GM19025 (cell line): ENCODE measurements around the gene DCLRE1B.
"Not testable (repeated sequence)": the region's sequence is repeated elsewhere in the genome, so short reads cannot be mapped to it uniquely, and the experiment has no call there.

Source experiments
- ATAC-seq: cut with Tn5 transposase; IDR thresholded peaks from one replicate; pipeline ENCODE4 v1.9.1; 2021; ENCODE audit warnings: mild to moderate bottlenecking, low read depth, moderate library complexity; ENCODE audit not compliant: unreplicated experiment

Gene DCLRE1B

DNA sequence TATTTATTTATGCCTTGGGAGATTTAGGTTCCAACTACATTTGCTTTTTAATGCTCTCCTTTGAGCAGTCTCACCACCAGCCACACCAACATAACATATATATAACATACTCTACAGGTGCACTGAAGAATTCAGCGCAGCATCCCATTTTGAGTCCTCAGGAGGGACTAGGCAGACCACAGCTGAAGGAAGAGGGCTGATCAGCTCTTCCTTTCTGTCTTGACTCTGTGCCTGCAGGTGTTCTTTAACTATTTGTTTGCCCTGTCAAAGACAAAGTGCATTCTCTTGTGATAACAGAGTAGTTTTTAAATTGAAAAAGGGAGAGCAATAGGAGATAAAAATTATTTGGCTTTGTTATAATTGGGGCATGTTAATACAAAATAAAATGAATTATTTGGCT is 41.0 kb downstream of the DCLRE1B start:
- ATAC-seq: no peak

DNA sequence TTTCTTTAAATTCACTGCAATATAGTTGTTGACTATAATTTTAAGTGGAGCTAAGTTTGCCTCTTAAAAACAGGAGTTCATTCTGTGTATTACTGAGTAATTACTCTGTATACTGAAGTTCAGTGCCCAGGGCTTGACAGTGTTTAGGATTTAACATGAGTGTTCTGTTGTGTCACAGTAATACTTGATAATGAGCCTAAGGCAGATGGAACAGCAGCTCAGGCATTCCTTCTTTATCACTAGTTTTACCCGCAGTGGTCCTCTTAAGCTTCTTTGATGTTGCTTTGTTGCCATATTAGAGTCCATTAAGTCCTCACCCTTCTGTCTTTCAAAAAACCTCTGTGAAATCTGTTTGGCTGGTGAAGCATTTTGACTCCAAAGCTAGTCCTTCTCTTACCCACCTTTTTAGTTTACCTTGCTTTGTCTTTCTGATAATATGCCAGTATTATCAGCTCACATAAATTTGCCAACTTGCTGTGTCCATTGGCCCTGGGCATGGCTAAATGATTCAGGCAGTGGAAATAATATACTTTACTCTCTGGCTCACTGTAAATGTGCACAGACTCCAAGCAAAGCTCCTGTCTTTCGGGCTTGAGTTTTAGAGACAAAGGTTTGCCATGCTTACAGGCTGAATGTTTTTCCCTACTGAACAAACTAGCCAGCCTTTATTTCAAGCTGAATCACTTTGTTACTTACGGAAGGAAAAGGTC is 41.7 kb downstream of the DCLRE1B start:
- no peak for ATAC-seq

GRCh38 chr1:113947388-113948107 is 42.4 kb downstream of the DCLRE1B start:
- no peak for ATAC-seq

DNA sequence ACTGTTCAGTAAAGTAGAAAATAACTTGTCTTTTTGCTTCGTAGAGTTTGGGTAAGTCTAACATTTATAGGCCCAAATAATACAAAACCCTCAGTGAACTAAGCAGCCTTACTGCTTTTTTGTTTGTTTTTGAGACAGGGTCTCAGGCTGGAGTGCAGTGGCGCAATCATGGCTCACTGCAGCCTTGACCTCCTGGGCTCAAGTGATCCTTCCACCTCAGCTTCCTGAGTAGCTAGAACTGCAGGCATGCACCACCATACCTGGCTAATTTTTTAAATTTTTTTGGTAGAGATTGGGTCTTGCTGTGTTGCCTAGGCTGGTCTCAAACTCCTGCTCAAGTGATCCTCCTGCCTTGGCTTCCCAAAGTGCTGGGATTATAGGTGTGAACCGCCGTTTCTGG is 43.0 kb downstream of the DCLRE1B start:
- ATAC-seq: not testable (repeated sequence)

DNA sequence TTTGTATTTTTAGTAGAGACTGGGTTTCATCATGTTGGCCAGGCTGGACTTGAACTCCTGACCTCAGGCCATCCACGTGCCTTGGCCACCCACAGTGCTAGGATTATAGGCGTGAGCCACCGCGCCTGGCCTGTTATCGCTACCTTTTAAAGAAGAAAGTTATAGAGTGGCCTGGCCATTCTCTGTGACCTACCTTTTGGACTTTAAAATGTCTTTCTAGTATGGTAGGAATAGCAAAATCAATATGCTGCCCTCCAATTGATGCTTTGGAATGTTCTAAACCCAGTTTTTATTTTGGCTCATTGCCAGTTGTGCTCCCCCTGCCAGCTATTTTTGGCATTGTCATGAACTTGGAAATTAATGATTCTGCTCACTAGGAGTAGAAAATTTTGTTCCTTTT is 43.9 kb downstream of the DCLRE1B start:
- ATAC-seq: no peak

DNA sequence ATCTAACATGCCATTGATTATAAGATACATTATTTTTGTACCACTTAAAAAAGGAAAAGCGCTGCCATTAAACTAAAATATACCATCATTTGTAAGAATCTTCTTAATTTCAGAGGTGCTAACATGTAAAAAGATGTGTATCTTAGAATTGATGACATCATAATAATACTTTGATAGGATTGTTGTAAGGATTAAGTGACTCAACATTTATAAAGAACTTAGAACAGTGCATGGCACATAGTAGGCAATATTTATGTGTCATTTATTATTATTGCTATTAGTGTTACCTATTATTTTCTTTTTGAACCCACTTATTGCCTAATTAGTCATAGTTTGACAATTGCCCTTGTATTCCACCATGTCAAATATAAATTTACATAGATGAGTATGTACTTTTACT is 45.8 kb downstream of the DCLRE1B start:
- no peak for ATAC-seq

- ATAC-seq: no peak
Measured at GRCh38 chr1:113951719-113952118, 46.6 kb downstream of the DCLRE1B start.

DNA sequence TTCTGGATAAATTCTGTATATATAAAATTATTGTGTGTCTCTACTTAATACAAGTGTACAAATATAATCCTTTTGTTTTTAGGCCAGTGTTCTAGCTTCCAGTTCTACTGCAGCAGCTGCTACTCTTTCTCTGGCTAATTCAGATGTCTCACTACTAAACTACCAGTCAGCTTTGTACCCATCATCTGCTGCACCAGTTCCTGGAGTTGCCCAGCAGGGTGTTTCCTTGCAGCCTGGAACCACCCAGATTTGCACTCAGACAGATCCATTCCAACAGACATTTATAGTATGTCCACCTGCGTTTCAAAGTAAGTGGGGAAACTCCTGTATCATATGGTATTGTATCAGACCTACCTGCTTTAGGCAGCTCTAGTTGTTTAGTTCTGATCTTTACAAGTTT is 52.9 kb downstream of the DCLRE1B start:
- ATAC-seq: no peak

DNA sequence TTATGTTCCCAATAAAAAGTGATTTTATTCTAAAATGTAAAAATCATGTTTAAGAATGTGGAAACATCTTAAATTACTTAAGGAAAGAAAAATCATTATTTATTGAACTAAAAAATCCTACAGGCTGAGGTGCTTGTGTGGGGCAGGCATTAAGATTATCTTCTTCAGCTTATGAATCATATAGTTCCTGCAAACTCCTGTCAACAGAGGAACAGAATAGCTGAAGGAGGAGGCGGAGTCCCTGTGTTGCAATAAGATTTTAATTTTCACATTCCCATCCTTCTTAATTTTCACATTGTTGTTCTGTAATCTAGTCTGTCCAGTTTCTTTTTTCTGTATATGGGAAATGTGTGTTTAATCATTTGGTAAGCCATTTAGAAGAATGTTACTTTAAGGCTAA is 53.6 kb downstream of the DCLRE1B start:
- ATAC-seq: no peak

GRCh38 chr1:113963281-113963906 is 58.3 kb downstream of the DCLRE1B start:
- ATAC-seq: no peak
